ENCODE measurements around the gene SNX20.

- TF ChIP-seq POLR2A (IDR thresholded peaks at IDR 0.05; ENCODE audit: low read length) = no peak
- TF ChIP-seq GATA1 (IDR thresholded peaks at IDR 0.05; ENCODE audit: low read depth, low read length) = no peak
Observed at GRCh38 chr16:50632927-50633800, 47.9 kb downstream of the SNX20 start.

All from erythroblast (primary cell).